HG02870 (cell line): ENCODE results near the gene MRTFA.

Experiments used
- ATAC-seq: cut with Tn5 transposase; IDR thresholded peaks from one replicate; pipeline ENCODE4 v1.9.1; 2021; ENCODE audit warnings: mild to moderate bottlenecking, moderate library complexity; ENCODE audit not compliant: unreplicated experiment

MRTFA gene

DNA sequence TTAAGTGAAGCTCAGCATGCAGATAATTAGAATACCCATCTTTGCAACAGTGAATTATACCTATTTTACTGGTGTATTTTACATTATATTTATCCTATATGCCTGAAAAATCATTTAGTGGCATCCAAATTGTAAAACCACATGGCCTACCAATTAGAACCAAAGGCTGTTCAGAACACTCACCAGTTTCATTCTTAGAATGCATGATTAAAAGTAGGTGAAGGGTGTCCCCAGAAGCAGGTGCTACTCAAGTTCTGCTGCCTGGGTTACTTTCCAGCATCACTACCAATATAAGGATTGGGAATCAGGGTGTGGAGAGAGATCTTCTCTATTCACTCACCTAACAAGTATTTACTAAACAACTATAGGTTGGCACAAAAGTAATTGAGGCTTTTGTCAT is 162.8 kb downstream of the MRTFA start:
- no peak for ATAC-seq

DNA sequence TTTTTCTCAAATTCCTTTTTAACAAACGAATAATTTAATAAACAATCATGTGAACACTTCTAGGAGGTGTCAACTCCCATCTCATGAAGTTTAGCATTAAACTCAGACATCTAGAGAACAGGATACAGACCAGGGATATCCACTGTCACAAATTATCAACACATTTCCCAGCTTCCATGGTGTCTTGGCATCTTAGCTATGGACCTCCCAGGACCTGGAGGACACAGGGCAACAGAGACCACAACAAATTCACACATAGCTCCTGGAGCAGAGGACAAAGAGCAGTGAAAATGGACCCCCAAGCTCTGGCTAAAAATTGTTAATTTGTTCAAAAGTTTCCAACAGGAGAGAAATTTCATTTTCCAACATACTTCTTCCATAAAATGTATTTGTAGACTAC is 163.9 kb downstream of the MRTFA start:
- ATAC-seq, result no peak

DNA sequence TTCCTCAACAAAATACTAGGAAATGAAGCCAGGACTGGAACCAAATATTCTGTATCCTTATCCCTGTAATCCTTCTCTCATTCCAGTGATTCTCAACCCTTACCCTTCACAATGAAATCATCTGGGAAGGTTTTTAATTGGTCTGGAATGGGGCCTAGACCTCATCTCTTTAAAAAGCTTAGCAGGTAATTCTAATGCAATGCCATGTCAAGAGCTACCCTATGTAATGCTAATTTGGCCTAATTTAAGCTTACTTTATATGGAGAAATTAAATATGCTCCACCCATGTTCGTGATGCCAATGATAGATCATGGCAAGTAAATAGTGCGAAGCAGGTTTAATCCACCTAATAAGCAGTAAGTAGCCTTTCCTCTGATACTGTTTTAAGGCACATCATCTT is 164.5 kb downstream of the MRTFA start:
- no peak for ATAC-seq

DNA sequence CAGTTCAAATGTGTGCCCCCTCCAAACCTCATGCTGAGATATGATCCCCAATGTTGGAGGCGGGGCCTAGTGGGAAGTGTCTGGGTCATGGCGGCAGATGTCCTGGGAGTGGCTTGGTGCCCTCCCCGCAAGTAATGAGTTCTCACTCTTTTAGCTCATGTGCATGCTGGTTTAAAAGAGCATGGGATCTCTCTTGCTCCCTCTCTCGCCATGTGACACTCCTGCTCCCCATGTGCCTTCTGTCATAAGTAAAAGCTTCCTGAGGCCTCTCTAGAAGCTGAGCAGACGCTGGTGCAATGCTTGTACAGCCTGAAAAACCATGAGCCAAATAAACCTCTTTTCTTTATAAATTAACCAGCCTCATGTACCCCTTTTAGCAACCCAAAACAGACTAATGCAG is 167.3 kb downstream of the MRTFA start:
- no peak for ATAC-seq

DNA sequence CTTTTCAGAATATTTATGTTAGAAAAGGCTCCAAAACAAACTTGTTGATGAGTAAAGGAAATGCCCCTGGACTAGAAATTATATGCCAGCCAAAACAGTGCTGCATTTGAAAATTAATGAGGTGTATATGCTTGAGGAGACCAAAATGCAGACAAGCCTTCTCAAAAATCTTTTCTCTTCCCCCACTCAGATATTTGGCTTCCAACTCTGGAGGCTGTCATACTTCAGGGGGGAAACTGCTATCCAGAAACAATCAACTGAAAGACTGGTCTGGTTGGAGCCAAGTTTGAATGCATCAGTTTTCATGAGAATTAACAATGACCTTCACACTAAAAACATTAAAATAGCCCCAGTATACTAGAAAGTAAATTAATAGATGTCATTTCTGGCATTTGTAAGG is 167.9 kb downstream of the MRTFA start:
- no peak for ATAC-seq

DNA sequence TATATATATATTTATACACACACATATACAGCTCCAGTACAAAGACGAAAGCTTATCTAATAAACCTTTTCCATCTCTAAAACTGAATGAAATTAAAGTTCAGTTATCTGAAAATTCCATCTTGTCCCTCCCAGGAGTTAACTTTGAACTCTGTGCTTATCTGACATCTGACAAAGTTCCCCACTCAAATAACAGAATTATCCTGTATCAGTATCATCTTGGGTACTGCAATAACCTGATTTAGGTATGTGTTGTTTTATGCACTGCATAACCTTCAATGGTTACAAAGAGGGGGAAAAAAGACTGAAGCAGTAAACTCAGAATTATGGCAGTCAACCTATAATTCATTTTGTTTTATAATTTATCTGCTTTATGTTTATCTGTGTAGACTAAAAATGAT is 169.5 kb downstream of the MRTFA start:
- ATAC-seq, result no peak

DNA sequence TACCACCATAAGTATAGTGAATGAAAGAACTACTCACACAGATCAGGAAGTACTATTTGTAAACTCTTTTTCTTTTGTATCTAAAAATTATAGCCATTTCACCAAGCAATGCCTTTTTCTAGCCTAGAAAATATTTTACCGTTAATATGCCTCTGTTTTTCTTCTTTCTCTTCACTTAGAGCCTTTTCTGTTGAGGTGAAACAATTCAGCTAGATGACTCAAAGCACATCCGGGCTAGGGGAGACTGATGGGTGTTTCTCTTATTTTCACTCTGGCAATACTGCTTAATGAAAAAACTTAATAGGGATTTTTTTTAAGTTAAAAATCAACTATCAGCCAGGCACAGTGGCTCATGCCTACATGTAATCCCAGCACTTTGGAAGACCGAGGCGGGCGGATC is 172.8 kb downstream of the MRTFA start:
- peak; percentile 38 for ATAC-seq

DNA sequence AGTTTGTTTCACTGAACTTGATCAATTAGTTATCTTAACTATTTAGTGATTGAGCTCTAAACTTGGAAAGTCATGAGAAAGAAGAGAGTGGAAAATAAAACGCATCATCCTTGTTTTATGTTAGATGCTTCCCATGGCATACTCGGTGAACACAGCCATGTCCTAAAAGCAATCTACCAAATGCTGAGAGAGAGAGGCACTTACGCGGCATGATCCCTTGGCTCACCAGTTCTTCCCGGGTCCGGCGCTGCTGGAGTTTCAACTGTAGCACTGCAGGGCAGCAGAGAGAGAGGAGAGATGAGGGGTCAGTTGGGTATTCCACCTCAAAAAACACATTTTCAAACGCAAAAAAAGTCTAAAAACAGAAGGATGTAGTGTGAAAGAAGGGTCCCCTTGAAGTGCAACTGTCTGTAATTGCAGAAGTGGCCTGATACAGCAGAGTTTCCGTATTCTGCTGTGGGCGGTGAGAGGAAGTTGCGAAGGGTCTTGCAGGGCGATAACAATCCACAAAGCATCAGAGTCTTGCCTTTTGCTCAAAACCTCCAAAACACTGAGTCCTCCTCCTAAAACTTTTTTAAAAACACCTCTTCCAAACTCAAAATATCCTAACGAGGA is 173.4 kb downstream of the MRTFA start:
- ATAC-seq, result peak; percentile 58

DNA sequence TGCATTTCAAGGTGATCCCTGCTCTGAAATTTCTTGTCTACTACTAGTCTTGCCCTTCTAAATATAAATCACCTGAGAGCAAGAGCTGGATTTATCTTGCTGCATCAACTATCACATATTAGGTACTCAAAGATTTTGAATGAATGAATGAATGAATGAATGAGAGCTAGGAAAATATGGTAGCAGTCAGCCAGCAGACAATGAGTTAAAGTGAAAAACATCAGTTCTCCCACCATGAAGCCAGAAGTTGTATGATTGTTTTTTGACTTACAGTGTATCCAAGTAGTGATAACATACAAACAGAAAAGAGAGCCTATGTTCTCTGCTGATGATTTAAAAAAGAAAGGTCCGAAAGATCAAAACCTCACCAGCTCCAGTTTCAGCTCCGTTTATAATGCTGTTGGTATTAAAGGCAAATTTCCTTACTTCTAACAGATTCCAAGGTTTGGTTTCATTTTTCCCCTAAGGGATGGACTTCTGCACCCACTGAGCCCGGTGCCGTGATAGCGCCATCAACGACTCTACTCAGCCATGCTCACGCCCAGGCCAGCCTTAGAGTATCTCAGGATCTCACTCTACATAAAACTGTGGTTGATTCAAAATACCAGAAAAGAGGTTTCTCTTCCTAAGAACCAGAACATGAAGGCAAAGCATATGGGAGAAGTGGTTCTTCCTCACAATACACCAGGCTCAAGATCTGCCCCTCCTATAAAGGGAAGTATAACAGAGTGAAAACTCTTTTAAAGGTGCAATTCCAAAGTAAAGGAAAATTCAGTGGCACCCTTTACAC is 174.1 kb downstream of the MRTFA start:
- no peak for ATAC-seq

DNA sequence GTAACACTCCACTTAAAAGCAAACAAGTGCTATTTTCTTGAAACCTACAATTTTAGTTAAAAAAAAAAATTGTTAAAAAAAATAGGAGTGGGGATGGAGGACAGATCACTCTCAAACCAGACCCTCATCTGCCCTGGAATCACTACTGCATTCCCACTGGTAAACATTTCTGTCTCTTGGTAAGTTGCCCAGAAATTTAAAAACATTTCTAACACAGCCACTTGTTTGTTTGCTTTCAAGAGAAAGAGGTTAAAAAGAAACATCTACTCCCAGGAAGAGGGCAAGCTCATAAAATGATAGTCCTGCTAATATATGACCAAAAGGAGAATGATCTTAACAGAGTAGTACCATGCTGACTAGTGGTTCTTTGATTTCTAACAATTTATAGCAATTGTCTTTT is 182.8 kb downstream of the MRTFA start:
- no peak for ATAC-seq

DNA sequence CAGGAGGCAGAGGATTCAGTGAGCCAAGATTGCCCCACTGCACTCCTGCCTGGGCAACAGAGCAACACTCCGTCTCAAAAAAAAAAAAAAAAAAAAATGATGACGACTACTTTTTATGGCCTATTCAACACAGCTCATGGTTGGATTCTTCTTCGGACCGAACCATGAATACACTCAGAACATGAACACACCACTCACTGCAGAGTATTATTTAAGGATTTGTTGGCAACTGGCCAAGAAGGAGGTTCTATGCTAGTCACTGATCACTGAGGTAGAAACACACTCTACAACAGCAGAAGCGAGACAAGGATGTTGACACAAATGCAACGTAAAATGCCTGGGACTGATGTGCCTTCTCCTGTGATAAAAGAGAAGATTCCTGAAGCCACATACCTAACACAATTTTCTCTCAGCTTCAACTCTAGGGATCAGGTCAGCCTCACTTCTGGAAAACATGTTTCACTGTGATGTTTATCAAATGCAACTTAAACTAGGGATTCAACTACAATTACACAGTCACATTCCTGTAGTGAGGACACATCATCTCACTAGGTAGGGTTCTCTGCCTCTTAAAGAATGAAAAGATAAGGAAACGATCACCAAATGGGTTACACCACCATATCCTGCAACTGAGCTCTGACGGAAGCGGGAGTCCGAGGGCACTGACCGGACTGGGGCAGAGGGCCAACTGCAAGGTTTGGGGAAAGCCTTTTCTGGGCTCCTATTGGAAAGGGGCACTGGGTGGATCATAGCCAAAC is 183.6 kb downstream of the MRTFA start:
- no peak for ATAC-seq

DNA sequence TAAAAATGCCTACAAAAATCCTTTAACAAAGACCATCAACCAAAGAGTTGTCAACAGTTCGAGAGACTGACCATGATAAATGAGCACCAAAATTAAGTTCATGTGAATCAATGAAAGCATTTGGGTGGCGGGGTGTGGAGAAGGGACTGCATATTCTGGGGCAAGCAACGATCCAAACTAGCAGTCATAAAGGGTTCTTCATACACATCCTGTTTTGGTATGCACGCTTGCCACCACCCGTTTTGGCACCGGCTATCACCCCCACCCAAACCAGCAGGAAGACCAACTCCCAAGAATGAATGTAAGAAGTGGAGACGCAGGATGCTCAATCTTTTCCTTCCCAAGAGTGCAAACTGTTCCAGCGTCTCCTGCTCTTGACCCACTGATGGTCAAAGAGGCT is 185.3 kb downstream of the MRTFA start:
- no peak for ATAC-seq

DNA sequence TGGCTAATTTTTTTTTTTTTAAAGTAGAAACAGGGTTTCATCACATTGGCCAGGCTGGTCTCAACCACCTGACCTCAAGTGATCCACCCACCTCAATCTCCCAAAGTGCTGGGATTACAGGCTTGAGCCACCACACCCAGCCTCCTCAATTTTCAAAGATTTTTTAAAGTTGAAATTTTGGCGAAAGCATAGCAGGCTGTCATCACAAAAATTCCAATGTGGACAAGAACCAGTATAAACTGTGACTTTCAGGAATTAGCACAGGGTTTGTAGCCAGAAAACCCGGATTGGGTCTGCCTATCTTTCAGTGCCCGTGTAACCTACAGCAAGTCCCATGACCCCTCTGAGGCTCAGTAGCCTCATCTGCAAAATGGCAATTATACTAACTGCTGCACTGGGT is 185.9 kb downstream of the MRTFA start:
- ATAC-seq, result no peak

DNA sequence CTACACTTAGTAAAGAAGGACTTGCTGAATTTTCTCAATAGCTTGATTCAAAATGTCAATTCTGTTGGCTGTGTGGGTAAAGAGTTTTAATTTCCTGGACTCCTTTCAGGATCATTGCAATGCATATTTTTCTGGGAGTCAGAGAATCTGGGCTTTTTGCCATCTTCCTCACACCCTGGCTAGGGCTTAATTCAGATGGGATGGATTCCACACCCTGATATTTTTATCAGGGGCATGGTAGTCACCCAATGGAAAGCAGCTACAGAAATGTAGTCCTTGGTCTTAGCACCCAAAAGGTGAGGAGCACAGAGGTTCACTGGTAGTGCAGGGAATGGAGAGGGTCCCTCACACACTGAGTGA is 186.9 kb downstream of the MRTFA start:
- ATAC-seq, result no peak

DNA sequence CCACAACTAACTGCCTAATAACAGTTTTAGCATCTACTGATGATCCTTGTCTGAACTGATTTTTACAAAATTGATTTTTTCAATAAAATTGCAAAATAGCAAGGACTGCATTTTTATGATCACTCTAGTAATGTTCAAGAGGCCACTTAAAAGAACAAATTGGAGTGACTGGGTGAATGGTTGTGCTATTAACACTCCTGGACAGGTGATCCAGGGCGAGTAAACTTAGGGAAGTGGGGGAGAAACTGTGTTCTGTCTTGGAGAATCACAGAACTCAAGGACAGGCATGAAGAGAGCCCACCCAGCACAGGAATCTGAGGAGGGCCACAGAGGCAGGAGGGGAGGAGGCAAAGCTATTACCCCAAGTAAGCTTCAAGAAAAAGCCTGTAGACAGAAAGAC is 190.3 kb downstream of the MRTFA start:
- ATAC-seq, result no peak

DNA sequence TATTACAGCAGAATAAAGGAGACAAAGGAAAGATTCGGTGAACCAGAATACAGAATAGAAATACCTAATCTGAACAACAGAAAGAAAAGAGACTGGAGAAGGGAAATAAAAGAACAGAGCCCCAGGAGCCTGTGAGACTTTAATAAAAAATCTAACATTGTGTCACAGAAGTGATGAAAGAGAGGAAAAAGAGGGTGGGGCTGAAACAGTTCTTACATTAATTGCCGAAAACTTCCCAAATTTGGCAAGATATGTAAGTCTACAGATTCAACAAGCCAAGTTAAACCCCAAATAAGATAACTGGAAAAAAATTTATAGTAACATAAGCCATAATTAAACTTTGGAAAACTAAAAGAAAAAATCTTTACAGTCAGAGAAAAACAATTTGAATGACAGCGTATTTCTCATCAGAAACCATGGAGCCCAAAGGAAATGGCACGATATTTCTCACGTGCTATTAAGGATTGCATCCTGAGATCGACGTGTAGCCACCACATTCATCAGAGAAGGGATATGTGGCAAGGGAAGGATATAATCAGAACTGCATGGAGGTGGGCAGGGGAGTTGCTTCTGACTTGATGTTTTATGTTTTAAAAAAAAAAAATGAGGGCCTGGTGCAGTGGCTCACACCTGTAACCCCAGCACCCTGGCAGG is 192.2 kb downstream of the MRTFA start:
- no peak for ATAC-seq

DNA sequence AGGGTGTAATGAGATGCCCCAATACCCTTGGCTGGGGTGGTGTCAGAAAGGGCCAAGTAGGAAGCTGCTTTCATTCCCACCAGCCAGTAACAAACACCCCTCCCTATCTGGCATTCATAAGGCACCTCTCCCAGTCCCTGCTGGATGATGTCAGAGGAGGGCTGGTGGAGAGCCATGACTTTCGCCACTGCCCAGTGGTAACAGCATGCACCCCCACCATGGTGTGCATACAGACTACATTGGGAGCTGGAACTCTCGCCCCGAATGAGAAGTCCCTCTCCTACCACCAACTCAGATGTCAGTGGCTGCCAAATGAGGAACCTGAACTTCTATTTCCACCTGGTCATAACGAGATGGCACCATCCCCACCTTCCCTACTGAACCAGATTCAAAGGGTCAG is 192.8 kb downstream of the MRTFA start:
- no peak for ATAC-seq

DNA sequence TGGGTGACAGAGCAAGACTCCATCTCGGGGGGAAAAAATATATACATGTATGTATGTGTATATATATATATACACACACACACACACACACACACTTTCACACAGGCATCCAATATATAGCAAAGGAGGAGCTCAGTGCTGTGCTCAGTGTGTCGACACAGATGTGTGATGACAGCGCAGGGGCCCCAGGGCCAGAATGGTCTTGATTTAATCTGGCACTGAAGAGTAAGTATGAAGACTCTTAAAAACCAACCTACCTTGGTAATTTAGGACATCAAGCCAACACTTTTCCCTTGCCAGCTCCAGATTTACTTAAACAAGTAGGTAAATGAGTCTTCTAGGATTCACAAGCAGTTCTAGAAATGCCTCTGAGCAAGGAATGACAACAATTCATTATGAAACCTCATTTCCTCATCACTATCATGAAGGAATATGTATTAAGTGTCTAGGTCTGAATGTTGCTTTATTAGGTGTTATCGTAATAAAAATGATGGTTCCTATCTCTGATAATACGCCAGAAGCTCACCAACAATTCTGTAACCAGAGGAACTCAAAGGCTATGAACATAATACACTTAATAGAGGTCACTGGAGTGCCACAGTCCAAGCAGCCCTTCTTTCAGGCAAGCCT is 194.6 kb downstream of the MRTFA start:
- no peak for ATAC-seq

DNA sequence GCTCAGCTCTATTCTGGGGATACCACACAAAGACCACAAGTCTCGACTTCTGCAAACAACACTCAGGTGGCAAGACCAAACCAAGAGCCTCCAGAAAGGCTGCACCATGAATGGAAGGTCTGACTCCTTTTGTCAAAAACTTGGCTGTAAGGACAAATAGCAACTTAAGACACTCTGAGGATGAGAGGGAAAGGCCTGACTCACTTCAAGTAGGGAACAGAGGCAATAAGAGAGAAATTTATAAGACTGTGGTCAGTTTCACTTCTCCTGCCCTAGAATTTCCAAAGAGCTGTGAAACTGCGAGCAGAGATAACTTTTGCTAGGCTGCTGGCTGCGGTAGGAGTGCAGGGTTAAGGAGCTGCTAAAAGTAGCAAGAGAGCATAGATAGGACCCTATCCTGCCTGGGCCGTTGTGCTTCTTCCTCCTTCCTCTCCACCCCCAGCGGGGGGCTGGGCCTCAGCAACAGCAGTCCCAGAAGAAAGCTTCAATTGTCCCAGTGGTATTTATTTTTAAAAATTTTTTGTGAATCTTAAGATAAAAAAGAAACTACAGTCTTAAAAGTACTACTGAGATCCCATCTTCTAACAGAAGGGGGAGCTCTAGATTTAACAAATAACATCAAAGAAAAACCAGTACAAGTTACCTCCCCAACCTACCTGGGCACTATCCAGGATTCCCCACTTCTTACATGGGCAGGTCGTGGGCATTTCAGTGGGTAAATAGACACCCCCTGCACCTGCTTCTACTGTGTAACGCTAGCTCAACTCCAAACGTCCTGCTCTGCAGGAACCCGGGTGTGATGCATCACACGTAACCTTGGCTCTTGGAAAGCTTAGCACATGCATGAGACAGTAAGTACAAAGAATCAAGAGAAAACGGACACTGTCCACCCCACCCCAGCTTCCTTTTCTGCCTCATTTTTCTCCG is 199.8 kb downstream of the MRTFA start:
- ATAC-seq, result peak; percentile 56

DNA sequence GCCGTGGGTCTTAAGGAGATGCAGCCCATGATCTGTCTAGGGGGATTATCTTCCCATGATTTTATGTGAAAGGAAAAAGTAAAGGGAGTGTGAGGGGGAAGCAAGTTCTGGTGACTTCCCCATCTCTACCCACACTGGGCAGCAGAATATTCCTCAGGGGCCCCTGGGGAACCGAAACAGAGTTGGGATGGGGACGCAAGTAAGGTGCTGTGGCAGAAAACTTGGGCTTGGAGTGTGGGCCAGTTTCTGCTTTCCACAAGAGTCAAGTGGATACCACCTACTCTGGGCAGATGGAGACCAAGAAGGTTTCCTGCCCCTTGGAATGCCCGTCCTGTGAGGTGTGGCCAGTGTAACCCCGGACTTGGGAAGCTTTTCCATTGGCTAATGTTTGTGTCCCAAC is 201.8 kb downstream of the MRTFA start:
- ATAC-seq, result no peak
